Osteoblast (primary cell): ENCODE measurements around the gene SRCIN1. TPM values are rescaled to one million over a fixed set of nuclear protein-coding genes. Genes with fewer than 3 reads are reported as not detected.
A peak's percentile ranks its signal among the peaks of the same experiment; 100 is the strongest.

ENCODE experiments used
- DNase-seq: peaks from one replicate; pipeline ENCODE4 v3.0.0; 2011; ENCODE audit warnings: low spot score, mixed read lengths; ENCODE audit not compliant: insufficient read length; ENCODE audit errors: missing footprints
- H2AFZ ChIP-seq: 2 replicates; pipeline ENCODE4 v1.6.0; 2011; ENCODE audit warnings: mild to moderate bottlenecking, low read length
- H3K27ac ChIP-seq: 2 replicates; pipeline ENCODE4 v1.5.1; 2011; ENCODE audit warnings: mild to moderate bottlenecking, low read depth, low read length, moderate library complexity
- H3K27me3 ChIP-seq: 2 replicates; pipeline ENCODE4 v1.6.0; 2012; ENCODE audit warnings: mild to moderate bottlenecking, control low read depth, inconsistent platforms, low read length, moderate library complexity; ENCODE audit not compliant: insufficient read depth
- H3K36me3 ChIP-seq: 2 replicates; pipeline ENCODE4 v1.5.1; 2011; ENCODE audit warnings: mild to moderate bottlenecking, low read length, control low read depth, moderate library complexity; ENCODE audit not compliant: insufficient read depth
- H3K4me1 ChIP-seq: 2 replicates; pipeline ENCODE4 v1.5.1; 2011; ENCODE audit warnings: mild to moderate bottlenecking, low read length, control low read depth, moderate library complexity; ENCODE audit not compliant: insufficient read depth
- H3K4me2 ChIP-seq: 2 replicates; pipeline ENCODE4 v1.6.0; 2011; ENCODE audit warnings: mild to moderate bottlenecking, low read length; ENCODE audit not compliant: insufficient read depth
- H3K4me3 ChIP-seq: fragments of 200-600 bp; sonication (generic); 3 replicates; pipeline ENCODE4 v1.5.1; 2012; ENCODE audit warnings: mild to moderate bottlenecking, low read length, inconsistent platforms; ENCODE audit not compliant: insufficient read depth
- H3K79me2 ChIP-seq: 2 replicates; pipeline ENCODE4 v1.6.0; 2012; ENCODE audit warnings: mild to moderate bottlenecking, low read length, control low read depth, inconsistent platforms; ENCODE audit not compliant: insufficient read depth
- H3K9me3 ChIP-seq: 2 replicates; pipeline ENCODE4 v1.5.1; 2011; ENCODE audit warnings: low read depth, low read length, control low read depth
- H4K20me1 ChIP-seq: 2 replicates; pipeline ENCODE4 v1.6.0; 2012; ENCODE audit warnings: mild to moderate bottlenecking, low read length, control low read depth; ENCODE audit not compliant: insufficient read depth
- total RNA-seq: library from RNA; depleted of rRNA; stranded (reverse); fragments of >200 nt; gene quantifications from 2 replicates; pipeline ENCODE4 v1.2.3, GENCODE V29; 2012
- TF ChIP-seq, protein P1 (sequence below): IDR thresholded peaks from 2 replicates; pipeline ENCODE4 v1.5.1; 2011; ENCODE audit warnings: mild to moderate bottlenecking, low read depth, low read length, moderate library complexity; ENCODE audit errors: extremely low read depth

Gene SRCIN1
- total RNA-seq, 1 donor, result not detected

DNA sequence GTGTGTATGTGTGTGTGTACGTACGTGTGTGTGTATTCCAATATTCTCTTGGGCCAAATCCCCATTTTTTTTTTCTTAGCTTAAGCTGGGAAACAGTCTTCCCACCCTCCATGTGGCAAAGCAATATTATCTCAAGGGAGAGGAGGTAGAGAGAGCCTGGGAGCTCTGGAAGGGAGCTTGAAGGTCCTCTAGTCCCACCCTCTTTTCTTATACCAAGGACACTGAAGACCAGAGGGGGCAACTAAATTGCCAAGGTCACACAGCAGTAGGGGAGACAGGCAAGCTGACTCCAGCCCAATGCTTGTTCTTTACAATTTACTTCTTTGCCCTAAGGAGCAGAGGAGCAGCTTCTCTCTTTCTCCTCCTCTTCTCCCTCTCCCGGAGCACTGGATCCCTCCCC, 6.8 kb downstream of the SRCIN1 start:
- Histone ChIP-seq H3K9me3 (no peaks in the 10 kb centered on the region), H3K4me1 (no peaks in the 10 kb centered on the region), H2AFZ (no peak overlapping the region), H3K27ac (no peak overlapping the region), H3K4me3 (no peak overlapping the region), H3K27me3 (peaks cover 76% of the 10 kb centered on the region), H3K4me2 (no peak overlapping the region), H3K79me2 (no peaks in the 10 kb centered on the region), H4K20me1 (peaks cover 4% of the 10 kb centered on the region), H3K36me3 (no peaks in the 10 kb centered on the region)
- peak; percentile 43 for DNase-seq
- TF ChIP-seq, protein P1, sequence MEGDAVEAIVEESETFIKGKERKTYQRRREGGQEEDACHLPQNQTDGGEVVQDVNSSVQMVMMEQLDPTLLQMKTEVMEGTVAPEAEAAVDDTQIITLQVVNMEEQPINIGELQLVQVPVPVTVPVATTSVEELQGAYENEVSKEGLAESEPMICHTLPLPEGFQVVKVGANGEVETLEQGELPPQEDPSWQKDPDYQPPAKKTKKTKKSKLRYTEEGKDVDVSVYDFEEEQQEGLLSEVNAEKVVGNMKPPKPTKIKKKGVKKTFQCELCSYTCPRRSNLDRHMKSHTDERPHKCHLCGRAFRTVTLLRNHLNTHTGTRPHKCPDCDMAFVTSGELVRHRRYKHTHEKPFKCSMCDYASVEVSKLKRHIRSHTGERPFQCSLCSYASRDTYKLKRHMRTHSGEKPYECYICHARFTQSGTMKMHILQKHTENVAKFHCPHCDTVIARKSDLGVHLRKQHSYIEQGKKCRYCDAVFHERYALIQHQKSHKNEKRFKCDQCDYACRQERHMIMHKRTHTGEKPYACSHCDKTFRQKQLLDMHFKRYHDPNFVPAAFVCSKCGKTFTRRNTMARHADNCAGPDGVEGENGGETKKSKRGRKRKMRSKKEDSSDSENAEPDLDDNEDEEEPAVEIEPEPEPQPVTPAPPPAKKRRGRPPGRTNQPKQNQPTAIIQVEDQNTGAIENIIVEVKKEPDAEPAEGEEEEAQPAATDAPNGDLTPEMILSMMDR, result no peak

DNA sequence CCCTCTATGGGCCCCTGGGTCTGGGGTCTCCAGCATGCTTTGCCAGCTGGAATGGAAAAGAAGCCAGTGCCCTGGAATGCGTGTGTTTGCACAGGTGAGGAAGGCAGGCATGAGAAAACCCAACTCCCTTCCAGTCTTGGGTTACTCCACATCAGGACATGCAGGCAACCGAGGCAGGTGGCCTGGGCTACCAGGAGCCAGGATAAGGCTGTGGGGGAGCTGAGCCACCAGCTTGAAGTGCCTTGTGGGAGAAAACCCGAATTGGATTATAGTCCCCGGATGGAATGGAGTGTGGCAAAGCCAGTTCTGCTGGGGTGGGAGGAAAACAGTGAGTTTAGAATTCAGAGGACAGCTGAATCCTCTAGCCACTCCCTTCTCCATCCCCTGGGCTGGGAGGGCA, 7.2 kb downstream of the SRCIN1 start:
- Histone ChIP-seq H3K79me2 (no peaks in the 10 kb centered on the region), H3K4me1 (no peaks in the 10 kb centered on the region), H3K27me3 (peaks cover 76% of the 10 kb centered on the region), H3K9me3 (no peaks in the 10 kb centered on the region), H2AFZ (no peak overlapping the region), H3K4me2 (no peak overlapping the region), H3K4me3 (no peak overlapping the region), H3K36me3 (no peaks in the 10 kb centered on the region), H3K27ac (no peak overlapping the region), H4K20me1 (peaks cover 4% of the 10 kb centered on the region)
- TF ChIP-seq, protein P1, result no peak
- peak; percentile 93 for DNase-seq

DNA sequence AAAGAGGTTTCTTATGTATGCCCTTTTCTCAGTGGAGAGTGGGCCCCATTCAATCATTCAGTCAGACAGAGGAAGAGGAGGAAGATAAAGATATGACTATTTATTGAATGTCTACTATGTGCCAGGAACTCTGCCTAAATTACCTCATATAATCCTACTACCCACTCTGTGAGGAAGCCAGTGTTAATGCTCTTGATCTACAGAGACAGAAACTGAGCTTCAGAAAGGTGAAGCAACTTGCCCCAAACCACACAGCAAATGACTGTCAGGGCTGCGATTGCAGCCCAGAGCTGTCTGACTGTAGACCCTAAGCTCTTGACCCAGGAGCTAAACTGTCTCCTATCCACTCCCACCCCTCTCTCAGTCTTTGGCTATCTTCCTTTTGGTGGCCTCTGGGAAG, 8.4 kb downstream of the SRCIN1 start:
- TF ChIP-seq, protein P1, result no peak
- Histone ChIP-seq H3K79me2 (no peaks in the 10 kb centered on the region), H3K27ac (no peak overlapping the region), H2AFZ (no peak overlapping the region), H3K4me3 (no peak overlapping the region), H3K36me3 (no peaks in the 10 kb centered on the region), H3K4me2 (no peak overlapping the region), H4K20me1 (peaks cover 4% of the 10 kb centered on the region), H3K4me1 (no peaks in the 10 kb centered on the region), H3K27me3 (peaks cover 78% of the 10 kb centered on the region), H3K9me3 (no peaks in the 10 kb centered on the region)
- DNase-seq, result no peak

DNA sequence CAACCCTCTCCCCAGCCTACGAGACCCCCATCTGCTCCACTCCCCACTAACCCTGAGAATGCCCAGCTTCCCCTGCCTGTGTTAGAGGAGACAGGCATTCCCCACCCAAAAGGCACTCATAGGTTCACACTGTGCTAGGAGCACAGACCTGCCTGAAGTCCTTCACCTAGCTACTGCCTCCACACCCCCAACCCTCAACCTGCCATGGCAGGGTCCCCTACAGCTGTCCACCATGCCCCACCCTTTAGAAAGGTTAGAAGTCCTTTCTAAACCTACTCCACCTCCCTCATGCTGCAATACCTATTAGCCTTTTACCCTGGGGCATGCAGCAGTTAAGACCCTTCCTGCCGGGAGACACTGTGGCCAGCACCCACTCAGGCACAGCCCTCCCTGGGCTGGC, 9.1 kb downstream of the SRCIN1 start:
- H3K27me3 ChIP-seq, result peaks cover 72% of the 10 kb centered on the region
- H3K36me3 ChIP-seq, result no peaks in the 10 kb centered on the region
- no peak overlapping the region for H3K4me3 ChIP-seq
- H2AFZ ChIP-seq, result no peak overlapping the region
- TF ChIP-seq, protein P1, result no peak
- peaks cover 4% of the 10 kb centered on the region for H4K20me1 ChIP-seq
- H3K4me1 ChIP-seq, result no peaks in the 10 kb centered on the region
- H3K4me2 ChIP-seq, result no peak overlapping the region
- H3K27ac ChIP-seq, result no peak overlapping the region
- no peak for DNase-seq
- no peaks in the 10 kb centered on the region for H3K9me3 ChIP-seq
- no peaks in the 10 kb centered on the region for H3K79me2 ChIP-seq
